Gastrocnemius medialis (tissue), 4 donors: Measurements from ENCODE around the gene PLCXD1. TPM values are rescaled to one million over a fixed set of nuclear protein-coding genes. Genes with fewer than 3 reads are reported as not detected.

Source experiments
- ATAC-seq, 2 donors: fragments of 150-250 bp; one replicate each; pipeline ENCODE4 v1.9.1; 2016
- DNase-seq, 2 donors: peaks; one replicate each; pipeline ENCODE4 v3.0.0-alpha.2; 2019
- H3K27ac ChIP-seq, 4 donors: fragments of 200-600 bp; sonication (generic); 1 replicate in 1 of 4; 2 replicates in 3 of 4; pipeline ENCODE4 v1.5.1; 2016 to 2018; ENCODE audit warnings: mild to moderate bottlenecking in 2 of 4, moderate library complexity in 1 of 4
- H3K27me3 ChIP-seq, 3 donors: fragments of 200-600 bp; sonication (generic) in 2 of 3; 1 replicate in 1 of 3; 2 replicates in 2 of 3; pipeline versions ENCODE4 v1.5.1 to v1.6.0; 2016 to 2019; ENCODE audit warnings: mild to moderate bottlenecking in 1 of 3, moderate library complexity in 1 of 3
- H3K36me3 ChIP-seq, 2 donors: fragments of 200-600 bp; sonication (generic) in 1 of 2; one replicate each; pipeline ENCODE4 v1.5.1; 2017 to 2018
- H3K4me1 ChIP-seq, 2 donors: fragments of 200-600 bp; sonication (generic) in 1 of 2; one replicate each; pipeline ENCODE4 v1.5.1; 2016 to 2017; ENCODE audit warnings: mild to moderate bottlenecking in 2 of 2
- H3K4me3 ChIP-seq, 4 donors: fragments of 200-600 bp; sonication (generic) in 3 of 4; 1 replicate in 1 of 4; 2 replicates in 3 of 4; pipeline ENCODE4 v1.5.1; 2016 to 2019; ENCODE audit warnings: mild to moderate bottlenecking in 2 of 4
- H3K9me3 ChIP-seq, 3 donors: fragments of 200-600 bp; sonication (generic) in 2 of 3; 1 replicate in 1 of 3; 2 replicates in 2 of 3; pipeline ENCODE4 v1.5.1; 2016 to 2019
- POLR2A ChIP-seq, 2 donors: fragments of 450-650 bp; IDR thresholded peaks; one replicate each; pipeline ENCODE4 v1.6.1; 2017; ENCODE audit warnings: antibody characterized with exemption in 2 of 2, mild to moderate bottlenecking in 2 of 2, moderate library complexity in 2 of 2
- in situ Hi-C, 4 donors: fragments of 200-750 bp; cut with MboI; loops; one replicate each; pipeline versions ENCODE4 v1.15.0 to v1.8.0; 2017; ENCODE audit warnings: low sequenced_read_pairs in 4 of 4
- intact Hi-C: fragments of 100-400 bp; cut with DNase I; formaldehyde crosslinking; loops from one replicate; pipeline ENCODE4 v1.15.1; 2023; ENCODE audit warnings: low total_unique reads
- total RNA-seq, 4 donors: library from RNA; depleted of rRNA; stranded (reverse); fragments of >200 nt; gene quantifications; one replicate each; pipeline versions ENCODE4 v1.1.0 to v1.2.3, GENCODE V29; 2016
- TF ChIP-seq, protein P1 (sequence below), 5 experiments: fragments of 450-650 bp in 3 of 5; fragments of 200-600 bp in 2 of 5; sonication (generic) in 2 of 5; IDR thresholded peaks in 4 of 5; conservative IDR thresholded peaks in 1 of 5; 1 replicate in 4 of 5; 2 replicates in 1 of 5; pipeline ENCODE4 v1.5.1; 2016 to 2019; ENCODE audit warnings: antibody characterized with exemption in 5 of 5, mild to moderate bottlenecking in 3 of 5, moderate library complexity in 3 of 5

Gene PLCXD1
- total RNA-seq, 4 donors from 2014 or later = 0.36 to 1.7 (median 0.66) TPM

DNA sequence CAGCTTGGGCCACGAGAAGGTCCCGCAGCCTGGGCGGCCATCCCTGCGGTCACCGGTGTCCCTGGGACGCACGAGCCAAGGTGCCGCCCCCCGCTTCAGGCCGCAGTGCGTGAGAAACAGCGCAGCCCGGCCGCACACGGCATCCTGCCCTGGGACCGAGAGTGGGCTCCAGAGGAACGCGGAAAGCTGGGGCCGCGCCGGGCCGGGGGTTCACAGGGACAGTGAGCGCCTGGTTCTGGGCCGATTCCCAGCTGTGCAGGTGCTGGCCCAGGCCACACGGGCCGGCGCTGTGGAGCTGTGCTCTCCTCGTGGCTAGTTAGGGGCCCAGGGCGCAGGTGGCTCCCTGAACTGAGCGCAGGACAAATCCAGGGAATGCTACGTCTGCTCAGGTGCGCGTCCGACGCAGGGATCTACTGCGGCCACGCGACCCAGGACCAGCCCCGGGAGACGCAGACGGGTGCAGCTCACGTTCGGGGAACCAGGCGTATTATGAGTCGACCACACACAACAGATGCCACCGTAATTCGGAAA lies 63.3 kb downstream of the PLCXD1 start:
- no peak for ATAC-seq
- TF ChIP-seq, protein P1, sequence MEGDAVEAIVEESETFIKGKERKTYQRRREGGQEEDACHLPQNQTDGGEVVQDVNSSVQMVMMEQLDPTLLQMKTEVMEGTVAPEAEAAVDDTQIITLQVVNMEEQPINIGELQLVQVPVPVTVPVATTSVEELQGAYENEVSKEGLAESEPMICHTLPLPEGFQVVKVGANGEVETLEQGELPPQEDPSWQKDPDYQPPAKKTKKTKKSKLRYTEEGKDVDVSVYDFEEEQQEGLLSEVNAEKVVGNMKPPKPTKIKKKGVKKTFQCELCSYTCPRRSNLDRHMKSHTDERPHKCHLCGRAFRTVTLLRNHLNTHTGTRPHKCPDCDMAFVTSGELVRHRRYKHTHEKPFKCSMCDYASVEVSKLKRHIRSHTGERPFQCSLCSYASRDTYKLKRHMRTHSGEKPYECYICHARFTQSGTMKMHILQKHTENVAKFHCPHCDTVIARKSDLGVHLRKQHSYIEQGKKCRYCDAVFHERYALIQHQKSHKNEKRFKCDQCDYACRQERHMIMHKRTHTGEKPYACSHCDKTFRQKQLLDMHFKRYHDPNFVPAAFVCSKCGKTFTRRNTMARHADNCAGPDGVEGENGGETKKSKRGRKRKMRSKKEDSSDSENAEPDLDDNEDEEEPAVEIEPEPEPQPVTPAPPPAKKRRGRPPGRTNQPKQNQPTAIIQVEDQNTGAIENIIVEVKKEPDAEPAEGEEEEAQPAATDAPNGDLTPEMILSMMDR (IDR thresholded peaks at IDR 0.05 in 4 of 5, conservative IDR thresholded peaks at IDR 0.05 in 1 of 5) = no peak
- TF ChIP-seq POLR2A (IDR thresholded peaks at IDR 0.05) = no peak
- Histone ChIP-seq H3K36me3 (peaks cover 0 to 22% of the 10 kb centered on the region in 2 donors), H3K9me3 (no peaks in the 10 kb centered on the region), H3K4me3 (no peak overlapping the region), H3K4me1 (no peaks in the 10 kb centered on the region), H3K27me3 (no peaks in the 10 kb centered on the region), H3K27ac (no peak overlapping the region)
- peak in 1 of 2 donors; percentile 5 for DNase-seq
- in situ Hi-C loops = no loop called here
- intact Hi-C loops = no loop called here

DNA sequence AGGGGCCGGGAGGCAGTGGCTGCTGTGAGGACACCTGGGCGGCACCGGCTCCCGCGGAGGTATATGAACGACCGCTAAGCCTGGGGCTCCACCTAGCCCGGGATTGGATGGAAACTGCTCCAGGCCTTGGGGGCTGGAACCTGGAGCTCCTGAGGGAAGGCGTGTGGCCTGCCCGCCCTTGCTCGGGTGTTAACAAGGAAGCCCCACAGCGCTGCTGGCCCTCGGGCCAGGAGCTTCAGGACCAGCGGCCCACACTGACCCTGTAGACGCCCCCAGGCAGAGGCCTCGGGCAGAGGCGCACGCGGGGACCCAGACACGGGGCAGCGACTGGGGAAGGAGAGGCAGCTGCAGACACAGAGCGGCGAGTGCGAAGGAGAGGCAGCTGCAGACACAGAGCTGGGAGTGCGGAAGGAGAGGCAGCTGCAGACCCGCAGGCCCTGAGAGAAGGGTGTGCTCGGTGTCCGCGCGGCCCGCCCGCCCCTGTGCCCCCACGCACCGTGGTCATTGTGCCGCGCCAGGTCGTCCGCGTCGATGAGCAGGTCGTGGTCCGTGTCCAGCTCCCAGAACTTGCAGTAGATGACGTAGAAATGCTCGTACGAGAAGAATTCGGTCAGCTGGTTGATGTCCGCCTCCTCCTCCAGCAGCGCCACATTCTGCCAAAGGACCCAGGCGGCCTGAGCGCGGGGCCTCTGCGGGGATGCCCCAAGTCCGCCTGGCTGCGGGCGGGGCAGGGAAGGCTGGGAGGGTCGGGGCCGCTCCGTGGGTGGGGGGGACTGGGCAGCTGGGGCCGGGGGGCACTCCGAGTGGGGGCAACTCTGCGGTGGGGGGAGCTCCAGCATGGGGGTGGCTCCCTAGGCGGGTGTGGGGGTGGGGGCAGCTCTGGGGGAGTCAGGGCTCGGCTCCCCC lies 64.1 kb downstream of the PLCXD1 start:
- Histone ChIP-seq H3K36me3 (peaks cover 0 to 22% of the 10 kb centered on the region in 2 donors), H3K4me1 (no peaks in the 10 kb centered on the region), H3K27me3 (no peaks in the 10 kb centered on the region), H3K4me3 (no peak overlapping the region), H3K27ac (no peak overlapping the region), H3K9me3 (no peaks in the 10 kb centered on the region)
- no peak for TF ChIP-seq POLR2A (IDR thresholded peaks at IDR 0.05)
- TF ChIP-seq, protein P1 (IDR thresholded peaks at IDR 0.05 in 4 of 5, conservative IDR thresholded peaks at IDR 0.05 in 1 of 5) = no peak
- intact Hi-C loops = no loop called here
- ATAC-seq = no peak
- in situ Hi-C loops = no loop called here
- DNase-seq = peak in 1 of 2 donors; percentile 6

DNA sequence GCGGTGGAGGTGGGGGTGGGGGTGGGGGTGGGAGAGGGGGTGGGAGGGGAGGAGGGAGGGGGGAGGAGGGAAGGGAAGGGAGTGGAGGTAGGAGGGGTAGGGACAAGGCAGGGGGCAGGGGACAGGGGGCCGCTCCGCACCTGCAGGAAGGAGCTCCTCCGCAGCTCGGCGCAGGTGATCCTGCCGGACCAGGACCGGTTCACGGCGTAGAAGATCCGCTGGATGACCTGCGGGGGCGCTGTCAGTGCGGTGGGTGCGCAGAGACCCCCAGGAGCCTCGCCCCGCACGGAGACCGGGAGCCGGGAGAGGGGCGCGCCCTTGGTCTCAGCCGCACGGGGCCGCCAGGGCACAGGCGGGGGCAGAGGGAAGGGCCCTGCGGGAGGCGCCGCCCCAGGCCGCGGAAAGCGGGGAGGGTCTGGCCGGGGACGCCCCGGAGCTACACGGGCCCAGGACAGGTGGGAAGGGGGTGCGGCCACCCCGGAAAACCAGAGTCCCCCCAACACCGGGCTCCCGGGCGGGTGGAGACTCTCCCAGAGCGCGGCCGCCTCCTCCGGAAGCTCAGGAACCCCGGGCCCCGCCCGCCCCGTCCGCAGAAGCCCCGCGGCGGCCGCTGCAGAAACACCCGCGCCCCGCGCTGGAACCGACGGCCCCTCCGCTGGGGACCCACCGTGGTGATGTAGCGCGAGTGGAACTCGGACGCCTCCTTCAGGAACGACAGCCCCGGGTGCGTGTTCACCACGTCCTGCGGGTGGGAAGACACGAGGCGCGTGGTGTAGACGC lies 65.0 kb downstream of the PLCXD1 start:
- peaks cover 0 to 21% of the 10 kb centered on the region in 2 donors for H3K36me3 ChIP-seq
- H3K27me3 ChIP-seq = no peaks in the 10 kb centered on the region
- DNase-seq (peak in 1 of 2 donors; percentile 8), ATAC-seq (no peak)
- H3K9me3 ChIP-seq = no peaks in the 10 kb centered on the region
- intact Hi-C loops = no loop called here
- no peak overlapping the region for H3K4me3 ChIP-seq
- TF ChIP-seq POLR2A (IDR thresholded peaks at IDR 0.05) = no peak
- TF ChIP-seq, protein P1 (IDR thresholded peaks at IDR 0.05 in 4 of 5, conservative IDR thresholded peaks at IDR 0.05 in 1 of 5) = no peak
- in situ Hi-C loops = no loop called here
- H3K27ac ChIP-seq = no peak overlapping the region
- H3K4me1 ChIP-seq = no peaks in the 10 kb centered on the region

DNA sequence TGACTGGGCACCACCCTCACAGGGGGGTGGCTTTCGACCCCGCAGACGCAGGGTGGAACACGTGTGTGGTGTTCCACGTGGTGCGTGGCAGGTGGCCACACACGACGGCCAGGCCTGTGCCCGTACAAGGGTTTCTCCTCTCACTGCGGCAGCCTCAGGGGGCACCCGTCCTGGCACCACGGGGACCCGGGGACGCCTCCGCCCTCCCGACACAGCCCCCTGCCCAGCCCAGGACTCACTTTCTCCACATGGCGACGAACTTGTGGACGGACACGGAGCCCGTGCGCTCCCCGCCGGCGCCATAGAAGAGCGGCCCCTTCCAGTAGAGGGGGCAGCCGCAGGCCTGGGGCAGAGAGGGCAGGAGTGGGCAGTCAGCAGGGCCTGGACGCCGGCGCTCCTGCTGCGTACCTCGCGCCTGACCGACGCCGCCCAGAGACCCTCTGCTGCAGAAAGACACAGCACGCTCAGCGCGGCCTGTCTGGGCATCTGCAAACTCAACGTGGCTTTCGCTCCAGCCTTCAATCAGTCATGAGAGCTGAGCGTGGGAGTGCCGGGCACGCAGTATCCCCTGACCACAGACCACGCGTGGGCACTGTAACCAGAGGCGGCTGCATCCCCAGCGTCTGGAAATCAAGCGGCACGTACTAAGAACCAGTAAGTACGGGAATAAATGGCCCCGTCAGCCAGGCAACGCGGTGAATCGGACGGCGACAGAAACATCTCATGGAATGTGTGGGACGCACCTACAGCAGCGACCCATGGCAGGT lies 66.4 kb downstream of the PLCXD1 start:
- Histone ChIP-seq H3K9me3 (no peaks in the 10 kb centered on the region), H3K27ac (no peak overlapping the region), H3K27me3 (no peaks in the 10 kb centered on the region), H3K36me3 (peaks cover 0 to 15% of the 10 kb centered on the region in 2 donors), H3K4me1 (no peaks in the 10 kb centered on the region), H3K4me3 (no peak overlapping the region)
- in situ Hi-C loops (no loop called here), intact Hi-C loops (no loop called here)
- ATAC-seq = no peak
- TF ChIP-seq, protein P1 (IDR thresholded peaks at IDR 0.05 in 4 of 5, conservative IDR thresholded peaks at IDR 0.05 in 1 of 5) = no peak
- TF ChIP-seq POLR2A (IDR thresholded peaks at IDR 0.05) = no peak
- no peak for DNase-seq
